ENCODE measurements around the gene C10orf90.

DNA sequence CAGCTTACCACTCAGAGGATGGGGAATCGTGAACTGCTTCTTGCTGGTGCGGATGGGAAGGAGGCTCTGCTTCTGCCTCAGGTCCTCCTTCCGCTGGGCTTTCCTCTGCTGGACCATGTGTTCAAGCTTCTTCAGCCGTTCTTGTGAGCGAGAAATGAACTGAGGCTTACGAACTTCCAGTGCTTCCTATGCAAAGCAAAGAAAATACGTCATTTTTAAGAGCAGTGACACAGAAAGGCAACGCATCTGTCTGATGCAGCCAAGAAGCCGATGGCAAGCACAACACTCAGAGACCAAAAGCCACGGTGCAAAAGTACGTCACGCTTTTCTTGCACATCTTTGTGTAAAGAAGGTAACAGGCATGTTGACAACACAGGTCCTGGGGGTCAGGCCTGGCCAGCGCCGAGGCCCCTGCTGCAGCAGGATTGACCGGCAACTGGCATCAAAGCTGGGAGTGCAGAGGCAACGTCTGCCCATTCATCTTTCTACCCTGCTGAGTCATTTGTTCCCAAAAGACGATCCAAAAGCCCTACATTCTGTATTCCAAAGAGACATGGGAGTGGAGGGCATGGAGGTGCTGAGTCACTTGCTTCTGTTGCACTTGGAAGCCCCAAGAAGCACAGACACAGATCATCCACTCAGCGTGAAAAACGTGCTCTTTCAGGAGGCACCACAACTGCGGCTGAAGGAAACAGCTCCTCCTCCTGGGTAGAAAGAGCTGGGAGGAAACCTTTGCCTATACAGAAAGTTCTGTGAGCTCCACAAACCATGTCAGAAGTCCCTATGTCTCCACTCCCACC, 211.3 kb downstream of the C10orf90 start:
- TF ChIP-seq, protein P1, sequence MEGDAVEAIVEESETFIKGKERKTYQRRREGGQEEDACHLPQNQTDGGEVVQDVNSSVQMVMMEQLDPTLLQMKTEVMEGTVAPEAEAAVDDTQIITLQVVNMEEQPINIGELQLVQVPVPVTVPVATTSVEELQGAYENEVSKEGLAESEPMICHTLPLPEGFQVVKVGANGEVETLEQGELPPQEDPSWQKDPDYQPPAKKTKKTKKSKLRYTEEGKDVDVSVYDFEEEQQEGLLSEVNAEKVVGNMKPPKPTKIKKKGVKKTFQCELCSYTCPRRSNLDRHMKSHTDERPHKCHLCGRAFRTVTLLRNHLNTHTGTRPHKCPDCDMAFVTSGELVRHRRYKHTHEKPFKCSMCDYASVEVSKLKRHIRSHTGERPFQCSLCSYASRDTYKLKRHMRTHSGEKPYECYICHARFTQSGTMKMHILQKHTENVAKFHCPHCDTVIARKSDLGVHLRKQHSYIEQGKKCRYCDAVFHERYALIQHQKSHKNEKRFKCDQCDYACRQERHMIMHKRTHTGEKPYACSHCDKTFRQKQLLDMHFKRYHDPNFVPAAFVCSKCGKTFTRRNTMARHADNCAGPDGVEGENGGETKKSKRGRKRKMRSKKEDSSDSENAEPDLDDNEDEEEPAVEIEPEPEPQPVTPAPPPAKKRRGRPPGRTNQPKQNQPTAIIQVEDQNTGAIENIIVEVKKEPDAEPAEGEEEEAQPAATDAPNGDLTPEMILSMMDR (IDR thresholded peaks at IDR 0.05) = no peak
- TF ChIP-seq EZH2phosphoT487 (IDR thresholded peaks at IDR 0.05) = no peak

Measured in neural progenitor cell (in vitro differentiated cells).